CD4-positive, alpha-beta T cell treated with Interleukin-4 for 1 hour (primary cell): ENCODE data around the gene VAMP2.
"Not testable (repeated sequence)": the region's sequence is repeated elsewhere in the genome, so short reads cannot be mapped to it uniquely, and the experiment has no call there.

ENCODE experiments used
- DNase-seq, 2 donors: peaks; one replicate each; pipeline ENCODE4 v3.0.0-alpha.2; 2020 to 2022

Gene VAMP2

GRCh38 chr17:8175795-8176196 lies 13.0 kb upstream of the VAMP2 start:
- DNase-seq: no peak

- DNase-seq: no peak
Measured at GRCh38 chr17:8173871-8174322, 11.1 kb upstream of the VAMP2 start.

- DNase-seq: peak; percentile 92 to 94
Measured at GRCh38 chr17:8173056-8173870, 10.5 kb upstream of the VAMP2 start.

GRCh38 chr17:8170186-8170585 lies 7.4 kb upstream of the VAMP2 start:
- not testable (repeated sequence) for DNase-seq

- no peak for DNase-seq
Measured at GRCh38 chr17:8167526-8167925, 4.8 kb upstream of the VAMP2 start.

- no peak for DNase-seq
Measured at GRCh38 chr17:8166731-8167130, 4.0 kb upstream of the VAMP2 start.

- DNase-seq: no peak
Measured at GRCh38 chr17:8164815-8165131, 2.0 kb upstream of the VAMP2 start.

- DNase-seq: peak; percentile 77 to 82
Measured at GRCh38 chr17:8163978-8164814, 1.4 kb upstream of the VAMP2 start.

- peak in 1 of 2 donors; percentile 24 for DNase-seq
Measured at GRCh38 chr17:8162997-8163977, 539 bp upstream of the VAMP2 start.

GRCh38 chr17:8161289-8162232 lies 1.2 kb downstream of the VAMP2 start:
- DNase-seq: peak in 1 of 2 donors; percentile 37

- peak in 1 of 2 donors; percentile 33 for DNase-seq
Measured at GRCh38 chr17:8160741-8161221, 2.0 kb downstream of the VAMP2 start.

- no peak for DNase-seq
Measured at GRCh38 chr17:8160224-8160577, 2.5 kb downstream of the VAMP2 start.

- peak in 1 of 2 donors; percentile 13 for DNase-seq
Measured at GRCh38 chr17:8159459-8160223, 3.1 kb downstream of the VAMP2 start.

GRCh38 chr17:8159032-8159400 lies 3.7 kb downstream of the VAMP2 start:
- no peak for DNase-seq

GRCh38 chr17:8158267-8159031 lies 4.3 kb downstream of the VAMP2 start:
- peak; percentile 91 for DNase-seq

GRCh38 chr17:8156246-8156992 lies 6.3 kb downstream of the VAMP2 start:
- DNase-seq: peak; percentile 100

- DNase-seq: no peak
Measured at GRCh38 chr17:8155996-8156245, 6.8 kb downstream of the VAMP2 start.

- peak in 1 of 2 donors; percentile 58 for DNase-seq
Measured at GRCh38 chr17:8155231-8155995, 7.3 kb downstream of the VAMP2 start.
